GM12891 (cell line): ENCODE data around the gene FAM234B.

ENCODE experiments used
- POLR2A ChIP-seq: IDR thresholded peaks from 2 replicates; pipeline ENCODE4 v1.6.1; 2011; ENCODE audit warnings: low read depth, low read length, control low read depth
- POLR2AphosphoS5 ChIP-seq: IDR thresholded peaks from 2 replicates; pipeline ENCODE4 v1.6.1; 2011; ENCODE audit warnings: low read depth, low read length, control low read depth
- TAF1 ChIP-seq: IDR thresholded peaks from 2 replicates; pipeline ENCODE4 v1.6.1; 2011; ENCODE audit warnings: low read depth, low read length, control low read depth

DNA sequence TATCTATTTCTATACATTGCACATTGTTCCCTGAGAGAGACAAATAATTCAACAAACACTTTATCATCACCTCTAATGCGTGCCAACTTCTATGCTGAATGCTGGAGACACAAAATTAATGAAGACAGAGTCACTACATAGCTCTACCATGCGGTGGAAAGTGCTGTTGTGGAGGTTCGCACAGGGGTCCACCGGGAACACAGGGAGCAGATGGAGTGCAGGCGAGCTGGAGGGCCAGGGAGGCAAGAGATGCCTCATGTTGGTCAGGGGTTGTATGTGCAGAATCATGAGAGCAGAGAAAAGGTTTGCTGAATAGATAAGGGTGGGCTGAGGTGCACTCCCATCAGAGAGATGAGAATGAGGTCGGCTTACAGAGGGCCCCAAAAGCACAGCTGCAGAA lies 25.2 kb downstream of the FAM234B start:
- TF ChIP-seq POLR2A (no peak), POLR2AphosphoS5 (no peak), TAF1 (no peak)
